GM23338 (cell line): ENCODE measurements around the gene SF3B2. TPM values are rescaled to one million over a fixed set of nuclear protein-coding genes. Genes with fewer than 3 reads are reported as not detected.

Source experiments
- ATAC-seq: fragments of 200-7000 bp; cut with Tn5 transposase; 3 replicates; pipeline ENCODE4 v1.9.1; 2020
- DNase-seq: peaks from one replicate; pipeline ENCODE4 v3.0.0-alpha.2; 2015; ENCODE audit warnings: low spot score
- H2AFZ ChIP-seq: fragments of 200-600 bp; sonication (generic); 2 replicates; pipeline ENCODE4 v1.8.0; 2016; ENCODE audit warnings: antibody characterized with exemption, mild to moderate bottlenecking, moderate library complexity
- H3F3A ChIP-seq: fragments of 200-600 bp; sonication (generic); replicated peaks from 2 replicates; pipeline ENCODE4 v1.8.0; 2017; ENCODE audit warnings: antibody characterized with exemption, mixed run types, low read depth
- H3K27ac ChIP-seq: fragments of 200-600 bp; sonication (generic); 2 replicates; pipeline ENCODE4 v1.6.1; 2016; ENCODE audit warnings: low read depth
- H3K27me3 ChIP-seq: fragments of 200-600 bp; sonication (generic); 2 replicates; pipeline ENCODE4 v1.8.0; 2016; ENCODE audit warnings: mild to moderate bottlenecking, mixed run types, moderate library complexity; ENCODE audit not compliant: insufficient read depth
- H3K36me3 ChIP-seq: fragments of 200-600 bp; sonication (generic); 2 replicates; pipeline ENCODE4 v1.8.0; 2016; ENCODE audit warnings: mild to moderate bottlenecking; ENCODE audit not compliant: insufficient read depth
- H3K4me1 ChIP-seq: fragments of 200-600 bp; sonication (generic); 2 replicates; pipeline ENCODE4 v1.8.0; 2016; ENCODE audit warnings: mild to moderate bottlenecking, moderate library complexity; ENCODE audit not compliant: insufficient read depth
- H3K4me2 ChIP-seq: fragments of 200-600 bp; sonication (generic); 2 replicates; pipeline ENCODE4 v1.7.1; 2017; ENCODE audit warnings: mixed run types
- H3K4me3 ChIP-seq: fragments of 200-600 bp; sonication (generic); 2 replicates; pipeline ENCODE4 v1.6.1; 2016; ENCODE audit warnings: mixed run types
- H3K79me2 ChIP-seq: fragments of 200-600 bp; sonication (generic); replicated peaks from 2 replicates; pipeline ENCODE4 v1.8.0; 2017; ENCODE audit warnings: mild to moderate bottlenecking; ENCODE audit not compliant: insufficient read depth
- H3K9me2 ChIP-seq: fragments of 200-600 bp; sonication (generic); 2 replicates; pipeline ENCODE4 v1.8.0; 2017; ENCODE audit not compliant: insufficient read depth
- H4K20me1 ChIP-seq: fragments of 200-600 bp; sonication (generic); replicated peaks from 2 replicates; pipeline ENCODE4 v1.8.0; 2017; ENCODE audit warnings: mild to moderate bottlenecking; ENCODE audit not compliant: insufficient read depth
- H3K27ac Mint-ChIP-seq: 2 replicates; pipeline ENCODE4 v1.8.0; 2020; ENCODE audit warnings: inconsistent platforms, mild to moderate bottlenecking, moderate library complexity, mixed read lengths
- H3K27me3 Mint-ChIP-seq: 3 replicates; pipeline ENCODE4 v1.8.0; 2022; ENCODE audit warnings: low read depth, mild to moderate bottlenecking, moderate library complexity, mixed read lengths, inconsistent platforms; ENCODE audit not compliant: insufficient read depth, poor library complexity
- H3K36me3 Mint-ChIP-seq: 3 replicates; pipeline ENCODE4 v1.8.0; 2021; ENCODE audit warnings: low read depth, mild to moderate bottlenecking, inconsistent platforms, moderate library complexity, mixed read lengths
- H3K4me1 Mint-ChIP-seq: 3 replicates; pipeline ENCODE4 v1.8.0; 2020; ENCODE audit warnings: mild to moderate bottlenecking, inconsistent platforms, mixed read lengths
- H3K4me3 Mint-ChIP-seq: 3 replicates; pipeline ENCODE4 v1.8.0; 2021; ENCODE audit warnings: moderate library complexity, mild to moderate bottlenecking, inconsistent platforms, mixed read lengths
- H3K9me3 Mint-ChIP-seq: 3 replicates; pipeline ENCODE4 v1.8.0; 2020; ENCODE audit warnings: moderate library complexity, mild to moderate bottlenecking, inconsistent platforms, mixed read lengths
- CREB1 ChIP-seq: fragments of 250-450 bp; sonication (Bioruptor Pico); IDR thresholded peaks from 2 replicates; pipeline ENCODE4 v1.5.0; 2020; ENCODE audit warnings: low read depth, mild to moderate bottlenecking, moderate library complexity
- EZH2 ChIP-seq: fragments of 200-600 bp; sonication (generic); IDR thresholded peaks from one replicate; pipeline ENCODE4 v1.8.0; 2017; ENCODE audit warnings: antibody characterized with exemption, mild to moderate bottlenecking, low read depth; ENCODE audit not compliant: unreplicated experiment
- EZH2phosphoT487 ChIP-seq: fragments of 200-600 bp; sonication (generic); IDR thresholded peaks from one replicate; pipeline ENCODE4 v1.8.1; 2018; ENCODE audit warnings: antibody characterized with exemption; ENCODE audit not compliant: unreplicated experiment
- NANOG ChIP-seq: IDR thresholded peaks from 2 replicates; pipeline ENCODE4 v1.6.1; 2016; ENCODE audit warnings: antibody characterized with exemption, borderline replicate concordance
- STAT1 ChIP-seq: IDR thresholded peaks from one replicate; pipeline ENCODE4 v1.6.1; 2016; ENCODE audit warnings: antibody characterized with exemption; ENCODE audit not compliant: unreplicated experiment
- ZNF114 ChIP-seq: fragments of 250-450 bp; sonication (Bioruptor Pico); IDR thresholded peaks from 2 replicates; pipeline ENCODE4 v1.5.0; 2020; ENCODE audit warnings: mild to moderate bottlenecking, moderate library complexity
- ZNF331 ChIP-seq: fragments of 250-450 bp; sonication (Bioruptor Pico); IDR thresholded peaks from 2 replicates; pipeline ENCODE4 v1.5.0; 2020; ENCODE audit warnings: low read depth, mild to moderate bottlenecking, moderate library complexity
- polyA plus RNA-seq: library from polyadenylated mRNA; unstranded; fragments of >200 nt; fragmentation: Nextera tagmentation; extraction: Ambion mirVana; gene quantifications from 2 replicates; pipeline ENCODE4 v1.2.1, GENCODE V29; 2016
- total RNA-seq: library from RNA; depleted of rRNA; stranded (reverse); fragments of >200 nt; shearing (Covaris generic); gene quantifications from 2 replicates; pipeline ENCODE4 v1.2.3, GENCODE V29; 2014
- TF ChIP-seq, protein P1 (sequence below): IDR thresholded peaks from one replicate; pipeline ENCODE4 v1.6.1; 2018; ENCODE audit warnings: antibody characterized with exemption; ENCODE audit not compliant: unreplicated experiment
- TF ChIP-seq, protein P2 (sequence below), 2 experiments: fragments of 200-600 bp in 1 of 2; sonication (generic) in 1 of 2; conservative IDR thresholded peaks; 2 replicates each; pipeline versions ENCODE4 v1.5.1 to v1.6.1; 2016 to 2017; ENCODE audit warnings: antibody characterized with exemption in 2 of 2, low read depth in 2 of 2, mild to moderate bottlenecking in 2 of 2, moderate library complexity in 1 of 2
- TF ChIP-seq, protein P3 (sequence below): fragments of 250-450 bp; sonication (Bioruptor Pico); IDR thresholded peaks from 2 replicates; pipeline ENCODE4 v1.5.0; 2020; ENCODE audit warnings: mild to moderate bottlenecking, moderate library complexity

The SF3B2 gene
- total and polyA plus RNA-seq, 2 experiments from 2014 or later = 173 to 180 TPM

DNA sequence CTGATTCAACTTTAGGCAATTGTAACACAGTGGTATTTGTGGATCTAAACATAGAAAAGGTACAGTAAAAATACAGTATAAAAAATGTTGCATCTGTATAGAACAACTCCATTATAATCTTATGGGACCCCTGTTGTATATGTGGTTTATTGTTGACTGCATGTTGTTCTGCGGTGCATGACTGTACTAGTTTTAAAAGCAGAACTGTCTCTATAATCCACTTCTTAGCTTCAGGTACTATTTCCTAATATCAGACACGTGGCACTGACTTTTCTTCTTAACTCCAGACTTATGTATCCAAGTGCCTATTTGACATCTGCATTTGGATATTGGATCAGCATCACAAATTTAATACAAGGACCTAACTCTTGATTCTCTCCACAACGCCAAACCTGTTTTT is 59.0 kb downstream of the SF3B2 start:
- no peaks in the 10 kb centered on the region for H3K36me3 ChIP-seq
- H3K4me2 ChIP-seq = no peak overlapping the region
- H3K4me1 ChIP-seq = peaks cover 50% of the 10 kb centered on the region
- DNase-seq (no peak), ATAC-seq (no peak)
- no peak overlapping the region for H2AFZ ChIP-seq
- no peaks in the 10 kb centered on the region for H4K20me1 ChIP-seq
- no peak for TF ChIP-seq CREB1
- TF ChIP-seq ZNF114 (CRISPR knock-in tag) = no peak
- TF ChIP-seq ZNF331 (CRISPR knock-in tag) = no peak
- TF ChIP-seq EZH2phosphoT487 = no peak
- TF ChIP-seq, protein P1, sequence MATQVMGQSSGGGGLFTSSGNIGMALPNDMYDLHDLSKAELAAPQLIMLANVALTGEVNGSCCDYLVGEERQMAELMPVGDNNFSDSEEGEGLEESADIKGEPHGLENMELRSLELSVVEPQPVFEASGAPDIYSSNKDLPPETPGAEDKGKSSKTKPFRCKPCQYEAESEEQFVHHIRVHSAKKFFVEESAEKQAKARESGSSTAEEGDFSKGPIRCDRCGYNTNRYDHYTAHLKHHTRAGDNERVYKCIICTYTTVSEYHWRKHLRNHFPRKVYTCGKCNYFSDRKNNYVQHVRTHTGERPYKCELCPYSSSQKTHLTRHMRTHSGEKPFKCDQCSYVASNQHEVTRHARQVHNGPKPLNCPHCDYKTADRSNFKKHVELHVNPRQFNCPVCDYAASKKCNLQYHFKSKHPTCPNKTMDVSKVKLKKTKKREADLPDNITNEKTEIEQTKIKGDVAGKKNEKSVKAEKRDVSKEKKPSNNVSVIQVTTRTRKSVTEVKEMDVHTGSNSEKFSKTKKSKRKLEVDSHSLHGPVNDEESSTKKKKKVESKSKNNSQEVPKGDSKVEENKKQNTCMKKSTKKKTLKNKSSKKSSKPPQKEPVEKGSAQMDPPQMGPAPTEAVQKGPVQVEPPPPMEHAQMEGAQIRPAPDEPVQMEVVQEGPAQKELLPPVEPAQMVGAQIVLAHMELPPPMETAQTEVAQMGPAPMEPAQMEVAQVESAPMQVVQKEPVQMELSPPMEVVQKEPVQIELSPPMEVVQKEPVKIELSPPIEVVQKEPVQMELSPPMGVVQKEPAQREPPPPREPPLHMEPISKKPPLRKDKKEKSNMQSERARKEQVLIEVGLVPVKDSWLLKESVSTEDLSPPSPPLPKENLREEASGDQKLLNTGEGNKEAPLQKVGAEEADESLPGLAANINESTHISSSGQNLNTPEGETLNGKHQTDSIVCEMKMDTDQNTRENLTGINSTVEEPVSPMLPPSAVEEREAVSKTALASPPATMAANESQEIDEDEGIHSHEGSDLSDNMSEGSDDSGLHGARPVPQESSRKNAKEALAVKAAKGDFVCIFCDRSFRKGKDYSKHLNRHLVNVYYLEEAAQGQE = no peak
- no peak for TF ChIP-seq STAT1
- no peak for TF ChIP-seq NANOG
- no peak for TF ChIP-seq EZH2
- H3K27me3 Mint-ChIP-seq = peaks cover 8% of the 10 kb centered on the region
- H3K27ac Mint-ChIP-seq = no peak overlapping the region
- no peaks in the 10 kb centered on the region for H3K27me3 ChIP-seq
- H3K79me2 ChIP-seq = peaks cover 3% of the 10 kb centered on the region; the same call in 1 of the 2 replicates
- H3K9me3 Mint-ChIP-seq = no peaks in the 10 kb centered on the region
- 0 out of 2 replicates have a peak overlapping the region, but pooled peaks have one; percentile 24 for H3K27ac ChIP-seq
- H3K9me2 ChIP-seq = no peaks in the 10 kb centered on the region
- peaks cover 46% of the 10 kb centered on the region for H3K4me1 Mint-ChIP-seq
- no peak overlapping the region for H3K4me3 Mint-ChIP-seq
- no peak overlapping the region for H3K4me3 ChIP-seq
- no peaks in the 10 kb centered on the region for H3F3A ChIP-seq
- H3K36me3 Mint-ChIP-seq = no peaks in the 10 kb centered on the region

DNA sequence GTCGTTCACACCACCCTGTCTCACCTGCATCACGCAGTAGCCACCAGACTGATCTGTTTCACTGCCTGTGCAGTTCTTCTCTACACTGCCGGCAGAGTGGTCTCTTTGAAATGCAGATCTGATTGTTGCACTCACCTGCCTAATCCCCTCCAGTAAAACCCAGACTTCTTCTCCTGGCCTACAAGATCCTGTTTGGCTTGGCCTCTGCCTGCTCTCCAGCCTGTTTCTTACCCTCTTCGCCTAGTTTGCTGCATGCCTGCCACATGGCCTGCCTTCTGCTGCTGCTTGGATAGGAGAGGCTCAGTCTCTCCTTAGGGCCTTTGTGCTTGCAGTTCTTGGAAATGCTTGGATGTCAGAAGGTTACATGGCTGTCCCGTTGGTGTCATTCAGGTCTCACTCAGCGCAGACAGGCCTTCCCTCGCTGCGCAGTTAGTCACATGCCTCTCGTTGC is 59.9 kb downstream of the SF3B2 start:
- Histone ChIP-seq H3K27ac (peak overlapping the region; percentile 24; the same call in 1 of the 2 replicates), H3F3A (no peaks in the 10 kb centered on the region), H3K9me2 (no peaks in the 10 kb centered on the region), H4K20me1 (no peaks in the 10 kb centered on the region), H3K4me3 (no peak overlapping the region), H3K27me3 (no peaks in the 10 kb centered on the region), H3K4me1 (peaks cover 47% of the 10 kb centered on the region), H3K79me2 (peaks cover 3% of the 10 kb centered on the region; the same call in 1 of the 2 replicates), H2AFZ (no peak overlapping the region), H3K4me2 (peak overlapping the region; percentile 28), H3K36me3 (no peaks in the 10 kb centered on the region)
- Mint-ChIP-seq H3K9me3 (no peaks in the 10 kb centered on the region), H3K27me3 (peaks cover 12% of the 10 kb centered on the region), H3K4me3 (peak overlapping the region; percentile 6; the same call in 2 of the 3 replicates), H3K4me1 (peaks cover 43% of the 10 kb centered on the region), H3K36me3 (no peaks in the 10 kb centered on the region), H3K27ac (peak overlapping the region; percentile 14)
- TF ChIP-seq, protein P2, sequence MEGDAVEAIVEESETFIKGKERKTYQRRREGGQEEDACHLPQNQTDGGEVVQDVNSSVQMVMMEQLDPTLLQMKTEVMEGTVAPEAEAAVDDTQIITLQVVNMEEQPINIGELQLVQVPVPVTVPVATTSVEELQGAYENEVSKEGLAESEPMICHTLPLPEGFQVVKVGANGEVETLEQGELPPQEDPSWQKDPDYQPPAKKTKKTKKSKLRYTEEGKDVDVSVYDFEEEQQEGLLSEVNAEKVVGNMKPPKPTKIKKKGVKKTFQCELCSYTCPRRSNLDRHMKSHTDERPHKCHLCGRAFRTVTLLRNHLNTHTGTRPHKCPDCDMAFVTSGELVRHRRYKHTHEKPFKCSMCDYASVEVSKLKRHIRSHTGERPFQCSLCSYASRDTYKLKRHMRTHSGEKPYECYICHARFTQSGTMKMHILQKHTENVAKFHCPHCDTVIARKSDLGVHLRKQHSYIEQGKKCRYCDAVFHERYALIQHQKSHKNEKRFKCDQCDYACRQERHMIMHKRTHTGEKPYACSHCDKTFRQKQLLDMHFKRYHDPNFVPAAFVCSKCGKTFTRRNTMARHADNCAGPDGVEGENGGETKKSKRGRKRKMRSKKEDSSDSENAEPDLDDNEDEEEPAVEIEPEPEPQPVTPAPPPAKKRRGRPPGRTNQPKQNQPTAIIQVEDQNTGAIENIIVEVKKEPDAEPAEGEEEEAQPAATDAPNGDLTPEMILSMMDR (conservative IDR thresholded peaks at IDR 0.05; ENCODE audit: low read depth in 2 of 2) = no peak
- TF ChIP-seq, protein P3, sequence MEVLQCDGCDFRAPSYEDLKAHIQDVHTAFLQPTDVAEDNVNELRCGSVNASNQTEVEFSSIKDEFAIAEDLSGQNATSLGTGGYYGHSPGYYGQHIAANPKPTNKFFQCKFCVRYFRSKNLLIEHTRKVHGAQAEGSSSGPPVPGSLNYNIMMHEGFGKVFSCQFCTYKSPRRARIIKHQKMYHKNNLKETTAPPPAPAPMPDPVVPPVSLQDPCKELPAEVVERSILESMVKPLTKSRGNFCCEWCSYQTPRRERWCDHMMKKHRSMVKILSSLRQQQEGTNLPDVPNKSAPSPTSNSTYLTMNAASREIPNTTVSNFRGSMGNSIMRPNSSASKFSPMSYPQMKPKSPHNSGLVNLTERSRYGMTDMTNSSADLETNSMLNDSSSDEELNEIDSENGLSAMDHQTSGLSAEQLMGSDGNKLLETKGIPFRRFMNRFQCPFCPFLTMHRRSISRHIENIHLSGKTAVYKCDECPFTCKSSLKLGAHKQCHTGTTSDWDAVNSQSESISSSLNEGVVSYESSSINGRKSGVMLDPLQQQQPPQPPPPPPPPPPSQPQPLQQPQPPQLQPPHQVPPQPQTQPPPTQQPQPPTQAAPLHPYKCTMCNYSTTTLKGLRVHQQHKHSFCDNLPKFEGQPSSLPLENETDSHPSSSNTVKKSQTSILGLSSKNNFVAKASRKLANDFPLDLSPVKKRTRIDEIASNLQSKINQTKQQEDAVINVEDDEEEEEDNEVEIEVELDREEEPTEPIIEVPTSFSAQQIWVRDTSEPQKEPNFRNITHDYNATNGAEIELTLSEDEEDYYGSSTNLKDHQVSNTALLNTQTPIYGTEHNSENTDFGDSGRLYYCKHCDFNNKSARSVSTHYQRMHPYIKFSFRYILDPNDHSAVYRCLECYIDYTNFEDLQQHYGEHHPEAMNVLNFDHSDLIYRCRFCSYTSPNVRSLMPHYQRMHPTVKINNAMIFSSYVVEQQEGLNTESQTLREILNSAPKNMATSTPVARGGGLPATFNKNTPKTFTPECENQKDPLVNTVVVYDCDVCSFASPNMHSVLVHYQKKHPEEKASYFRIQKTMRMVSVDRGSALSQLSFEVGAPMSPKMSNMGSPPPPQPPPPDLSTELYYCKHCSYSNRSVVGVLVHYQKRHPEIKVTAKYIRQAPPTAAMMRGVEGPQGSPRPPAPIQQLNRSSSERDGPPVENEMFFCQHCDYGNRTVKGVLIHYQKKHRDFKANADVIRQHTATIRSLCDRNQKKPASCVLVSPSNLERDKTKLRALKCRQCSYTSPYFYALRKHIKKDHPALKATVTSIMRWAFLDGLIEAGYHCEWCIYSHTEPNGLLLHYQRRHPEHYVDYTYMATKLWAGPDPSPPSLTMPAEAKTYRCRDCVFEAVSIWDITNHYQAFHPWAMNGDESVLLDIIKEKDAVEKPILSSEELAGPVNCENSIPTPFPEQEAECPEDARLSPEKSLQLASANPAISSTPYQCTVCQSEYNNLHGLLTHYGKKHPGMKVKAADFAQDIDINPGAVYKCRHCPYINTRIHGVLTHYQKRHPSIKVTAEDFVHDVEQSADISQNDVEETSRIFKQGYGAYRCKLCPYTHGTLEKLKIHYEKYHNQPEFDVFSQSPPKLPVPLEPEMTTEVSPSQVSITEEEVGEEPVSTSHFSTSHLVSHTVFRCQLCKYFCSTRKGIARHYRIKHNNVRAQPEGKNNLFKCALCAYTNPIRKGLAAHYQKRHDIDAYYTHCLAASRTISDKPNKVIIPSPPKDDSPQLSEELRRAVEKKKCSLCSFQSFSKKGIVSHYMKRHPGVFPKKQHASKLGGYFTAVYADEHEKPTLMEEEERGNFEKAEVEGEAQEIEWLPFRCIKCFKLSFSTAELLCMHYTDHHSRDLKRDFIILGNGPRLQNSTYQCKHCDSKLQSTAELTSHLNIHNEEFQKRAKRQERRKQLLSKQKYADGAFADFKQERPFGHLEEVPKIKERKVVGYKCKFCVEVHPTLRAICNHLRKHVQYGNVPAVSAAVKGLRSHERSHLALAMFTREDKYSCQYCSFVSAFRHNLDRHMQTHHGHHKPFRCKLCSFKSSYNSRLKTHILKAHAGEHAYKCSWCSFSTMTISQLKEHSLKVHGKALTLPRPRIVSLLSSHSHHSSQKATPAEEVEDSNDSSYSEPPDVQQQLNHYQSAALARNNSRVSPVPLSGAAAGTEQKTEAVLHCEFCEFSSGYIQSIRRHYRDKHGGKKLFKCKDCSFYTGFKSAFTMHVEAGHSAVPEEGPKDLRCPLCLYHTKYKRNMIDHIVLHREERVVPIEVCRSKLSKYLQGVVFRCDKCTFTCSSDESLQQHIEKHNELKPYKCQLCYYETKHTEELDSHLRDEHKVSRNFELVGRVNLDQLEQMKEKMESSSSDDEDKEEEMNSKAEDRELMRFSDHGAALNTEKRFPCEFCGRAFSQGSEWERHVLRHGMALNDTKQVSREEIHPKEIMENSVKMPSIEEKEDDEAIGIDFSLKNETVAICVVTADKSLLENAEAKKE (CRISPR knock-in tag) = peak; percentile 77
- ATAC-seq = peak; percentile 79
- peak; percentile 47 for DNase-seq
